HL-60 (cell line): ENCODE measurements around the gene OSBPL7.

ENCODE experiments used
- DNase-seq, 2 experiments: peaks; one replicate each; pipeline ENCODE4 v3.0.0-alpha.2; 2010 to 2020; ENCODE audit warnings: low read depth in 1 of 2, low spot score in 1 of 2
- H3K27ac ChIP-seq: fragments of 250-450 bp; sonication (Bioruptor Pico); replicated peaks from 2 replicates; pipeline ENCODE4 v1.5.1; 2020; ENCODE audit warnings: mild to moderate bottlenecking, moderate library complexity
- H3K27me3 ChIP-seq: fragments of 250-450 bp; sonication (Bioruptor Pico); 2 replicates; pipeline ENCODE4 v1.5.1; 2021; ENCODE audit warnings: mild to moderate bottlenecking, moderate library complexity; ENCODE audit not compliant: insufficient read depth, poor library complexity, severe bottlenecking
- H3K4me3 ChIP-seq: replicated peaks from 2 replicates; pipeline ENCODE4 v1.5.1; 2011; ENCODE audit warnings: mild to moderate bottlenecking, control low read depth, low read length; ENCODE audit not compliant: insufficient read depth
- GABPA ChIP-seq: IDR thresholded peaks from 2 replicates; pipeline ENCODE4 v1.6.1; 2012; ENCODE audit warnings: low read depth
- POLR2AphosphoS5 ChIP-seq: IDR thresholded peaks from 2 replicates; pipeline ENCODE4 v1.6.1; 2012; ENCODE audit warnings: low read depth
- SPI1 ChIP-seq: IDR thresholded peaks from 2 replicates; pipeline ENCODE4 v1.6.1; 2012; ENCODE audit warnings: low read depth, mild to moderate bottlenecking, borderline replicate concordance
- TF ChIP-seq, protein P1 (sequence below): IDR thresholded peaks from 2 replicates; pipeline ENCODE4 v1.6.1; 2012; ENCODE audit warnings: low read depth; ENCODE audit not compliant: insufficient replicate concordance
- TF ChIP-seq, protein P2 (sequence below): IDR thresholded peaks from one replicate; pipeline ENCODE4 v1.5.1; 2011; ENCODE audit warnings: low read length, control low read depth, inconsistent platforms; ENCODE audit not compliant: insufficient read depth

The OSBPL7 gene

DNA sequence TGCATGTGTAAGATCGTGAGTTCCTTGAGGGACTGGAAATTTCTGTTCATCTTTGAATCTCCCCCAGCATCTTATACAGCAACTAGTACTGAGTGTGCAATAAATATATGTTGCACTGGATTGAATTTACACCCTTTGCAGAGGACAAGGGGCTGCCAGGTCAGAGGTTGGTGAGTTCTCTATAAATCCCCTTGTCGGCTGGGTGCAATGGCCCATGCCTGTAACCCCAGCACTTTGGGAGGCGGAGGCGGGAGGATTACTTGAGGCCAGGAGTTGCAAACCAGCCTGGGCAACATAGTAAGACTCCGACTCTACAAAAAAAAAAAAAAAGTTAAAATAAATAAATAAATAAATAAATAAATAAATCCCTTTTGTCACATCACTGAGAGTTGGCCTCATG lies 38.8 kb upstream of the OSBPL7 start:
- Histone ChIP-seq H3K4me3 (no peak overlapping the region), H3K27ac (no peak overlapping the region), H3K27me3 (peaks cover 6% of the 10 kb centered on the region)
- DNase-seq, result no peak
- TF ChIP-seq GABPA (no peak), SPI1 (no peak), POLR2AphosphoS5 (no peak)
- TF ChIP-seq, protein P1, sequence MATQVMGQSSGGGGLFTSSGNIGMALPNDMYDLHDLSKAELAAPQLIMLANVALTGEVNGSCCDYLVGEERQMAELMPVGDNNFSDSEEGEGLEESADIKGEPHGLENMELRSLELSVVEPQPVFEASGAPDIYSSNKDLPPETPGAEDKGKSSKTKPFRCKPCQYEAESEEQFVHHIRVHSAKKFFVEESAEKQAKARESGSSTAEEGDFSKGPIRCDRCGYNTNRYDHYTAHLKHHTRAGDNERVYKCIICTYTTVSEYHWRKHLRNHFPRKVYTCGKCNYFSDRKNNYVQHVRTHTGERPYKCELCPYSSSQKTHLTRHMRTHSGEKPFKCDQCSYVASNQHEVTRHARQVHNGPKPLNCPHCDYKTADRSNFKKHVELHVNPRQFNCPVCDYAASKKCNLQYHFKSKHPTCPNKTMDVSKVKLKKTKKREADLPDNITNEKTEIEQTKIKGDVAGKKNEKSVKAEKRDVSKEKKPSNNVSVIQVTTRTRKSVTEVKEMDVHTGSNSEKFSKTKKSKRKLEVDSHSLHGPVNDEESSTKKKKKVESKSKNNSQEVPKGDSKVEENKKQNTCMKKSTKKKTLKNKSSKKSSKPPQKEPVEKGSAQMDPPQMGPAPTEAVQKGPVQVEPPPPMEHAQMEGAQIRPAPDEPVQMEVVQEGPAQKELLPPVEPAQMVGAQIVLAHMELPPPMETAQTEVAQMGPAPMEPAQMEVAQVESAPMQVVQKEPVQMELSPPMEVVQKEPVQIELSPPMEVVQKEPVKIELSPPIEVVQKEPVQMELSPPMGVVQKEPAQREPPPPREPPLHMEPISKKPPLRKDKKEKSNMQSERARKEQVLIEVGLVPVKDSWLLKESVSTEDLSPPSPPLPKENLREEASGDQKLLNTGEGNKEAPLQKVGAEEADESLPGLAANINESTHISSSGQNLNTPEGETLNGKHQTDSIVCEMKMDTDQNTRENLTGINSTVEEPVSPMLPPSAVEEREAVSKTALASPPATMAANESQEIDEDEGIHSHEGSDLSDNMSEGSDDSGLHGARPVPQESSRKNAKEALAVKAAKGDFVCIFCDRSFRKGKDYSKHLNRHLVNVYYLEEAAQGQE, result no peak
- TF ChIP-seq, protein P2, sequence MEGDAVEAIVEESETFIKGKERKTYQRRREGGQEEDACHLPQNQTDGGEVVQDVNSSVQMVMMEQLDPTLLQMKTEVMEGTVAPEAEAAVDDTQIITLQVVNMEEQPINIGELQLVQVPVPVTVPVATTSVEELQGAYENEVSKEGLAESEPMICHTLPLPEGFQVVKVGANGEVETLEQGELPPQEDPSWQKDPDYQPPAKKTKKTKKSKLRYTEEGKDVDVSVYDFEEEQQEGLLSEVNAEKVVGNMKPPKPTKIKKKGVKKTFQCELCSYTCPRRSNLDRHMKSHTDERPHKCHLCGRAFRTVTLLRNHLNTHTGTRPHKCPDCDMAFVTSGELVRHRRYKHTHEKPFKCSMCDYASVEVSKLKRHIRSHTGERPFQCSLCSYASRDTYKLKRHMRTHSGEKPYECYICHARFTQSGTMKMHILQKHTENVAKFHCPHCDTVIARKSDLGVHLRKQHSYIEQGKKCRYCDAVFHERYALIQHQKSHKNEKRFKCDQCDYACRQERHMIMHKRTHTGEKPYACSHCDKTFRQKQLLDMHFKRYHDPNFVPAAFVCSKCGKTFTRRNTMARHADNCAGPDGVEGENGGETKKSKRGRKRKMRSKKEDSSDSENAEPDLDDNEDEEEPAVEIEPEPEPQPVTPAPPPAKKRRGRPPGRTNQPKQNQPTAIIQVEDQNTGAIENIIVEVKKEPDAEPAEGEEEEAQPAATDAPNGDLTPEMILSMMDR, result no peak

DNA sequence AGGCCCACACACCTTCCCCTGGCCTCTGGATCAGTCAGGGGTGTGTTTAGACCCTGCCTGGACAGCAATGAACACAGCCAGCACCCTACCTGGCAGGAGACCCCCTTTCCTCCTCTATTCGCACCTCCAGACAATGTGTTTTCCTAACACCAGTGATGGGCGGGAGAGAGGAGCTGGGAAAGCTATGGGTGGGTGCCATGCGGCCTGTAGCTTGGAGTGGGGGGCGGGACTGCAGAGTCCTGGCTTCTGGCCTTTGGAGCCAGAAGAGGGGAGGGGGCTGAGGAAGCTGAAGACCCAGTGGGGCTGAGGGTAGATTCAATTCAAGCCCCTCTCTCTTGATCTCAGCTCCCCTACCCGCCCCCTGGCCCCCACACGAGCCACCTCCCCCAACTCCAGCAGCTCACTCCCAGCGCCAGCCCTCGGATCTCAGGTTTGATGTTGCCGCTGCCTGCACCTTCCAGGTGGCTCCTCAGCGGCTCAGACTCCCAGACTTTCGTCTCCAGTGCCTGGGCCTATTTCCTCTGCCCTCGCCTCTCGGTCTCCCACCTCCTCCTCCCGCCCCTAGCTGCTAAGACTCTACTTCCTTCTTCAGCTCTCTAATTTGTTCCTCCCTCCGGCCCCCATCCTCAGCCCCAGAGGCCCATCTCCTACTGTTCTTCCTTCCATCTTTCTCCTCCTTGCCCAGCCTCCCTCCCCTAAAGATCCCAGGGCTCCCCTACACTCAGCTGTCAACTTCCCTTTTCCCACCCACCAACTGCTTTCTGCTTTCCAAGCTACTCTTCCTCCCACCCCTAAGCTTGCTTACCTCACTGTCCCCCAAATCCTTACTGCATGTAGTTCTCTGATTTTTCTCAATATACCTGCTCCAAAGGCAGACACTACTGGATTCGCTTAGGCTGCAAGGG lies 36.2 kb upstream of the OSBPL7 start:
- Histone ChIP-seq H3K4me3 (no peak overlapping the region), H3K27me3 (peaks cover 22% of the 10 kb centered on the region), H3K27ac (no peak overlapping the region)
- TF ChIP-seq SPI1 (no peak), POLR2AphosphoS5 (no peak), GABPA (no peak)
- TF ChIP-seq, protein P2, result no peak
- TF ChIP-seq, protein P1, result no peak
- peak in 1 of 2 experiments; percentile 19 for DNase-seq

DNA sequence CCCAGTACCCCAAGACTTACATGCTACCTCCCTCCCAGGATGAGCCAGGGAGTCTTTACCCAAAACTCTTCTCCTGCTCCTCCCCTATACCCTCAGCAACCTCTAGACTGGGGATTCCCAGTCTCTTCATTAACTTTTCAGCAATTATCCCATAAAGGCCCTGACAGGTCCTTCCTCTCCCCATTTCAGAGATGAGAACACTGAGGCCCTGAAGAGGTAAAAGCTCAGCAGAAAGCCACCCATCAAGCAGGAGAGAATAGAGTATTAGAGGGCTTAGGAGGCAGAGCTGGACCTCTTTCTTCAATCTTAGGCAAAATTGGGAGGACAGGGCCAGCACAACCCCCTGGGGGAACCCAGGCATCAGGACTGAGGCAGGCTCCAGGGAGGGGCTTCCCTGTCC lies 35.2 kb upstream of the OSBPL7 start:
- no peak for TF ChIP-seq SPI1
- TF ChIP-seq, protein P2, result no peak
- no peak for TF ChIP-seq POLR2AphosphoS5
- no peak for TF ChIP-seq GABPA
- TF ChIP-seq, protein P1, result no peak
- Histone ChIP-seq H3K27ac (no peak overlapping the region), H3K27me3 (peaks cover 32% of the 10 kb centered on the region), H3K4me3 (no peak overlapping the region)
- DNase-seq, result no peak
